ENCODE measurements around the gene CCZ1B.
"Not testable (repeated sequence)": the region's sequence is repeated elsewhere in the genome, so short reads cannot be mapped to it uniquely, and the experiment has no call there.

The CCZ1B gene

GRCh38 chr7:6826151-6826550 lies at the start of gene CCZ1B:
Gene CCZ1B (minus strand): TSS chr7:6826275. CDS start chr7:6826197, 78 bp downstream.
- DNase-seq (ENCODE audit: low read depth), result peak; percentile 72

- DNase-seq (ENCODE audit: low read depth), result not testable (repeated sequence)
These were observed 48.9 kb upstream of the CCZ1B start for GRCh38 chr7:6875022-6875421.

GRCh38 chr7:6872246-6872945 lies 46.3 kb upstream of the CCZ1B start:
- not testable (repeated sequence) for DNase-seq (ENCODE audit: low read depth)

- DNase-seq (ENCODE audit: low read depth), result not testable (repeated sequence)
These were observed 45.5 kb upstream of the CCZ1B start for GRCh38 chr7:6871421-6872144.

- not testable (repeated sequence) for DNase-seq (ENCODE audit: low read depth)
These were observed 38.7 kb upstream of the CCZ1B start for GRCh38 chr7:6864751-6865150.

- DNase-seq (ENCODE audit: low read depth), result not testable (repeated sequence)
These were observed 38.1 kb upstream of the CCZ1B start for GRCh38 chr7:6864188-6864587.

- not testable (repeated sequence) for DNase-seq (ENCODE audit: low read depth)
These were observed 36.8 kb upstream of the CCZ1B start for GRCh38 chr7:6862876-6863275.

- DNase-seq (ENCODE audit: low read depth), result peak; percentile 64
These were observed 31.7 kb upstream of the CCZ1B start for GRCh38 chr7:6857721-6858314.

GRCh38 chr7:6855563-6856131 lies 29.6 kb upstream of the CCZ1B start:
- DNase-seq (ENCODE audit: low read depth), result not testable (repeated sequence)

GRCh38 chr7:6854747-6855562 lies 28.9 kb upstream of the CCZ1B start:
- not testable (repeated sequence) for DNase-seq (ENCODE audit: low read depth)

GRCh38 chr7:6853681-6854080 lies 27.6 kb upstream of the CCZ1B start:
- not testable (repeated sequence) for DNase-seq (ENCODE audit: low read depth)

GRCh38 chr7:6849127-6849526 lies 23.1 kb upstream of the CCZ1B start:
- DNase-seq (ENCODE audit: low read depth), result not testable (repeated sequence)

- DNase-seq (ENCODE audit: low read depth), result not testable (repeated sequence)
These were observed 21.7 kb upstream of the CCZ1B start for GRCh38 chr7:6847751-6848150.

GRCh38 chr7:6845971-6846449 lies 19.9 kb upstream of the CCZ1B start:
- not testable (repeated sequence) for DNase-seq (ENCODE audit: low read depth)

GRCh38 chr7:6843654-6844053 lies 17.6 kb upstream of the CCZ1B start:
- DNase-seq (ENCODE audit: low read depth), result not testable (repeated sequence)

- not testable (repeated sequence) for DNase-seq (ENCODE audit: low read depth)
These were observed 17.0 kb upstream of the CCZ1B start for GRCh38 chr7:6843092-6843491.

- DNase-seq (ENCODE audit: low read depth), result not testable (repeated sequence)
These were observed 16.3 kb upstream of the CCZ1B start for GRCh38 chr7:6842278-6842921.

- not testable (repeated sequence) for DNase-seq (ENCODE audit: low read depth)
These were observed 11.0 kb upstream of the CCZ1B start for GRCh38 chr7:6837081-6837480.

GRCh38 chr7:6835521-6835920 lies 9.4 kb upstream of the CCZ1B start:
- DNase-seq (ENCODE audit: low read depth), result not testable (repeated sequence)

GRCh38 chr7:6833636-6834035 lies 7.6 kb upstream of the CCZ1B start:
- DNase-seq (ENCODE audit: low read depth), result no peak

All from stimulated activated CD4-positive, alpha-beta T cell treated with anti-CD3 and anti-CD28 coated beads, Interleukin-2, amount 100 ng/mL, for 4 hours (primary cell).